ENCODE measurements around the gene SERPINE2.

SERPINE2 gene

GRCh38 chr2:224039080-224039769 is at the start of gene SERPINE2:
SERPINE2 (minus strand) TSS chr2:224039286; CDS start chr2:224001900, 37,386 bp downstream.
- DNase-seq (ENCODE audit: low read depth in 2 of 2) = peak; percentile 27 to 48

DNA sequence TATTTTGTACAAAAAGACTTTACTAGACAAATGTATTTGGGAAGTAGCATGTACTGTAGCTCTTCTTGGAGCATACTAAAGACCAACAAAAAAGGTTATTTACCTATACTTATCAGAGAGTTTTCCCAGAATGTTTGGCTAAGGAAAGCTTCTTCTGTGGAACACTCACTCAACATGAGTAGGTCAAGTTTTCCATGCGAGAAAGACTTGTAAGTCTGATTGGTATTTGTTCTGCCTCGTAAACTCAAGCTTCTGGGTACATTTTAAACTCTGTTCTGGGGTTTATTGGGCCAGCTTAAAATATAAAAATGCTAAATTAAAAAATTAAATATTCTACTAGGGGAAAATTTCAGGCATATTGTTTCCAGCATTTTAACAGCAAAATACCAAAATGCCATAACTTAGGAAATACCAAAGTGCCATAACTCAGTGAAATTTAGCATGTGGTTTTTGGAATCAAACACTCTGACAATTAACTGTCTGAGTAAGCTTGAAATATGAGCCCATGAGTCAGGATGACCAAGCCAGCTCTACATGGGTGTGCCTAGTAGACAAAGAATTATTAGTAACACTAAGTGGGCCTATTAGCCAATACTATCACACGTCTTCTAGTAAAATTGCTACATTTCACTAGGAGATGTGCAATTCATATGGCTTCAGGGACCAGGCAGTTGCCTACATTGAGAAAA is 47.3 kb upstream of the SERPINE2 start:
- no peak for DNase-seq (ENCODE audit: low read depth in 2 of 2)

GRCh38 chr2:224085811-224086210 is 46.7 kb upstream of the SERPINE2 start:
- DNase-seq (ENCODE audit: low read depth in 2 of 2) = no peak

- DNase-seq (ENCODE audit: low read depth in 2 of 2) = no peak
These were observed 46.2 kb upstream of the SERPINE2 start for GRCh38 chr2:224085246-224085645.

- no peak for DNase-seq (ENCODE audit: low read depth in 2 of 2)
These were observed 45.3 kb upstream of the SERPINE2 start for GRCh38 chr2:224084266-224084892.

DNA sequence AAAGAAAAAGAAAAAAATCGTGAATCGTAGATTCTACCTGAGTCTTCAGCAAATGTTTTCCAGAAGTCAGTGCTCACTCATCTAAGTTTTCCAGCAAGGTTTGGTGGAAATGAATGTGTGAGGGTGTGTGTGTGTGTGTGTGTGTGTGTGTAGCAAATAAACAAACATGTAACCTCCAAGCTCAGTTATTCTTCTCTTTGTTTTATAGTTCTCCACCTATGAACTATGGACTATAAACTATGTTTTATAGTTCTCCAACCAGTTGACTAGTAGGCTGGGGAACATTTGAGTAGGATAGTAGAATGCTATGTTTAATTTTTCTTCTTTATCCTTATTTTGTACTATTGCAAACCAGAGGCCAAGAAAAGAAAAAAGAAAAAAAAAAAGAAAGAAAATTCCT is 44.6 kb upstream of the SERPINE2 start:
- no peak for DNase-seq (ENCODE audit: low read depth in 2 of 2)

DNA sequence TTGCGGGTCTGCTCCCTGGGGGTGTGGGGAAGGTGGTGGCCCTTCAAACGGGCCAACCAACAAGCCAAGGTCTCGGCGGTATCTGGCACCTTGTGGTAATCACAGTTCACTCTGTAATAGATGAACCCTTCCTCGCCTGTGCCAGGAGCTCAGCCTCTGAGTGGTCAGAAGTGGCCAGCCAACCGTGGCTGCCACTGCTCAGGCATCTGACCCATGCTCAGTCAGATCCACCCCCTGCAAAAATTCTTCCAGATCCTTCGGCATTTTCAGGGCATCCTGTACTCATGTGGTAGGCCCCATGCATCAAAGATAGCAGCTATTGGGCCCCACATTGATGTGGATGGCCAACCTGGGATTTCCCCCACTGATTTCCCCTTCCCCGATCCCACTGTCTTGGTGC is 39.6 kb upstream of the SERPINE2 start:
- no peak for DNase-seq (ENCODE audit: low read depth in 2 of 2)

GRCh38 chr2:224077773-224078507 is 38.9 kb upstream of the SERPINE2 start:
- no peak for DNase-seq (ENCODE audit: low read depth in 2 of 2)

DNA sequence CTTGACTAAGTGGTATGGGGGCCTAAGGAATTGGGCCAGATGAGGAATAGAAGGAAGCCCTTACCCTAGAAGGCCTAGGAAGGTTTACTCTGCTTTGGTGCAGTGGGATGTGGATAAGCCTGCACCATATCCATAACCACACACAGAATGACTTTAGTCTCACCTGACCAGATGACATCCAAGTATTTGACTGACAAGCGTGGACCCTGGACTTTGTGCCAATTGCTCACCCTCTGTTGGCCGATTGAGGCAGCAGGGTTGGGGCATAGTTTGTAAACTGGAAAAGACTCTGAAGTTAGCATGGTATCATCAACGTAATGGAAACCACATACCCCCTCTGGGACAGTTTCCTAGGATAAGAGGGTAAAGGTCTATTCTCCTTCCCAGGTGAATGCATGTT is 36.5 kb upstream of the SERPINE2 start:
- DNase-seq (ENCODE audit: low read depth in 2 of 2) = no peak

- DNase-seq (ENCODE audit: low read depth in 2 of 2) = no peak
These were observed 34.6 kb upstream of the SERPINE2 start for GRCh38 chr2:224073676-224074075.

DNA sequence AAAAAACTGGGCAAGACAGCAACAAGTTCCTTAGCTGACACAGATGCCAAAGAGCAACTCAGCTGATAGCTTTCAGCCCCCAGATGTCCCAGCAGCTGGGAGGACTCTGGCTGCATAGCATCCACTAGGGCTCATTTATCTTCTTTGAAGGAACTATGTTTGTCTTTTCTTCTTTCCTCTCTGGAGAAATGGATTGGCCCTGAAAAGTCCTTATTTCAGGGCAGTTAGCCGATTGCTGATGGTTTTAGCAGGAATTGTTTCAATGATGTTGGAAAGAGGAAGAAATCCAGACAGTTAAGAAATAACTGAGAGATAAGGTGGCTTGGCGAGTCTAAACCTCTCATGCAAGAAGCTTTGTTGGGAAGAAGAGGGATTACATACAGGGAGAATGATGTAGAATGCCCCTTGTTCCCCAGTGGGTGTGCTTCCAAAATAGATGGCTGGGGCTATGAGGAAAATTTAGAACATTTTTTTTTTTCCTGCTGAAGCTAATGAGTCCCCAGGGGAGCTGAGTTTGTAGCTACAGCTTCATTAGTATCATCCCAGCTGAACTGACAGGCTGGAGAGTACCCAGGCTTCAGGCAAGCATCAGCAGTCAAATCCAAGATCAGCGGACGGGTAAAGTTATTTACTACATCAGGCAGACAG is 33.6 kb upstream of the SERPINE2 start:
- DNase-seq (ENCODE audit: low read depth in 2 of 2) = no peak

- DNase-seq (ENCODE audit: low read depth in 2 of 2) = no peak
These were observed 30.1 kb upstream of the SERPINE2 start for GRCh38 chr2:224069172-224069571.

DNA sequence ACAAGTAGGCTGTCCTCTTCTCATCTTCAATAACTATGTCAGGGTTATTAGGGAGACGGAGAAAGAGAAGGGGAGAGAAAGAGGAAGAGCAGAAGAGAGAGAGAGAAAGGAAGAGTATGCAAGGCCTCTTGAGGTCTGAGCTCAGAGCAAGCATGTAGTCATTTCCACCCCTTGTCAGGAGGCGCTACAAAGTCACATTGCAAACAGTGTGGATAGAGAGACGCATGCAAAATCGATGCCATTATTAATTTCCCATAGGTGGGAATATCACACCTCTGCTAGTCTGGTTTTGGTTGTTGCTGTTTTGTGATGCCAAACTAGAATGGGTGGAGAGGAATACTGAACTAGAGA is 24.2 kb upstream of the SERPINE2 start:
- no peak for DNase-seq (ENCODE audit: low read depth in 2 of 2)

GRCh38 chr2:224062481-224063297 is 23.6 kb upstream of the SERPINE2 start:
- no peak for DNase-seq (ENCODE audit: low read depth in 2 of 2)

GRCh38 chr2:224060783-224061482 is 21.8 kb upstream of the SERPINE2 start:
- DNase-seq (ENCODE audit: low read depth in 2 of 2) = no peak

GRCh38 chr2:224059178-224059577 is 20.1 kb upstream of the SERPINE2 start:
- no peak for DNase-seq (ENCODE audit: low read depth in 2 of 2)

- DNase-seq (ENCODE audit: low read depth in 2 of 2) = no peak
These were observed 19.1 kb upstream of the SERPINE2 start for GRCh38 chr2:224058048-224058775.

- DNase-seq (ENCODE audit: low read depth in 2 of 2) = no peak
These were observed 17.8 kb upstream of the SERPINE2 start for GRCh38 chr2:224056889-224057288.

- no peak for DNase-seq (ENCODE audit: low read depth in 2 of 2)
These were observed 16.0 kb upstream of the SERPINE2 start for GRCh38 chr2:224055101-224055500.

DNA sequence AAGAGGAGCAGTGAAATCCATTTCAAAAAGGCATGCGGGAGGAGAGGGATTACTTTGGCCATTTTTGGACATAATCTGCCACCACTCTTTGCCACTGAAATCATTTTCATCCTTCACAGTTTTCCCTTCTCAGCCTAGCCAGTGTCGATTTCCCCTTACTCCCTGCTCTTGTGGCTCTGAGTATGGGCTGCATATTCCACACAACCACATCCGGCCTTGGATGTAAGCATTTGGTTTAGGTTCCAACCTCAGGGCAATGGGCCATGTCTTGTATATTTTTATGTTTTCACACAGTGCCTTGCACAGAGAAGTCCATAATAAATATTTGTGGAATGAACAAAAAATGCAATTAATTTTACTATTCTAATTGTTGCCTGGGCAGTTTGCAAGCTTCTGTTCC is 7.7 kb upstream of the SERPINE2 start:
- no peak for DNase-seq (ENCODE audit: low read depth in 2 of 2)
